ENCODE data around the gene QSOX1. TPM values are rescaled to one million over a fixed set of nuclear protein-coding genes. Genes with fewer than 3 reads are reported as not detected.

QSOX1 gene
- total RNA-seq, 4 donors from 2014 or later, result 109 to 124 (median 119) TPM

DNA sequence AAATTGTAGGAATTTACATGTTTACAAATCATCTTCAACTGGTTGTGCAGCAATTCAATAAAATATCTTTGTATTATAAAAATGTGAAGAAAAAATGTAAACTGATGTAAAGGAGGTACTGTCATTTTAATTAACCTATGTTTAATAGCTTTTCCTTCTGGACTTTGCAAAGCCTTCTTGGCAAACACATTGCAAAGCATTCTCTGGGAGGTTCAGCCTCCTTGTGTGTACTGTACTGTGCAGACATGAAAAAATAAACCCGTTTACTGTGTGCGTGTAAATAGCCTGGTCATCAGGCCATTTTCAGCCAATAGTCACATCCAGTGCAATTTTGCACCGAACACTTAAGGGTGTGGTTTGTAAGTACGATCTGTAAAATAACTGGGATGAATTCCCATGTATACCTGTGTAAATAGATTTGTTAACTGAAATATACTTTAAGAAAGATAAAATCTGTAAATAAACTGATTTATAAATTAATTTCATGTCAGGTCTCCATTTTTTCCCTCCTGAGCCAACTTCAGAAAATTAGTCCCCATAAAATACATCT, 40.2 kb upstream of the QSOX1 start:
- peaks cover 0 to 12% (median 2%) of the 10 kb centered on the region in 4 donors for H3K36me3 ChIP-seq
- TF ChIP-seq EP300 (IDR thresholded peaks at IDR 0.05; ENCODE audit: low read depth), result no peak
- H3K27ac ChIP-seq, result peak overlapping the region in 3 of 4 donors; percentile 36 to 62 (median 55)
- 64 to 65% methylated on average over 4 of the region's 4 CpGs for WGBS, 2 donors (ENCODE audit: low coverage in 1 of 2)
- H3K9me3 ChIP-seq, result no peaks in the 10 kb centered on the region
- H3K4me1 ChIP-seq, result peaks cover 0 to 22% (median 10%) of the 10 kb centered on the region in 4 donors
- H3K4me3 ChIP-seq, result no peak overlapping the region
- no peaks in the 10 kb centered on the region for H3K27me3 ChIP-seq
- no peak for DNase-seq
- intact Hi-C loops (cut with DNase I; ENCODE audit: low total_unique reads) (loop anchor here (2.0 kb wide), 1 partner anchor 58 kb away; no protein-coding TSS in a partner anchor), in situ Hi-C loops (cut with MboI; ENCODE audit: low pct_ligation_motif_present in 1 of 4, low pct_unique_long_range_greater_than_20kb in 1 of 4, low sequenced_read_pairs in 3 of 4) (no loop called here)

DNA sequence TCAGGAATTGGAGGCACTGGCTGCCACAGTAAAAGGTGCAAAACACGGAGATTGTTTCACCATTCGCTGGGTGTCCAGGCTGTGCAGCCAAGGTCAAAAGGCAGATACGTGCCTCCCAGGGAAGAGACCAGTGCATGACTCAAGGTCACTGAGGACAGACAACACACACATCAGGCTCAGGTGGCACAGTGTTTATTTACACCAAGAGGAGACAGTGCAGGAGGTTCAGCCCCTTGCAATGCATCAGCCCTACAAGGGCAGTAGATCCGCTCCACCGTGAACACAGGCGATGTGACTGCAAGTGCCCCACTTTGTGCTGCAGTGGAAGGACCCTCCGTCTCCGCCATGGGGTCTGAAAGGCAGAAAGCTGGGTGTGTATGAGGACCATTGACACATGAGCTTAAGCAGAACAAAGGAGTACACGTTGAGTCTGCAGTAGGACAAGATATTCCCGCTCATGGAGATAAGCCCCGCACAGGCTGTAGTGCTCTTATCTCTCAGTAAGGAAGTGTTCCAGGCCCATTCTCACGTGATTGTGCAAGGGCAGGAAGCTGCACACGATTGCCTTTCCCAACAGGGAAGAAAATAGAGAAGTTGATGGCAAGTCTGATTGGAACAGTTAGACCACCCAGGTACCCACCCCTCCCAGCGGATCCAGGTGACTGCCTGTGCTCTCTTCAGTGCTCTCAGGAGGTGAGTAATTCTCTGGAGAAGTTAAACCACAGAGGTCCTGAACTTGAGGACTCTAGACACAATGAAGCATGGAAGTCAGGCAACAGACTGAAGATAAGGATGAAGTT, 37.5 kb upstream of the QSOX1 start:
- TF ChIP-seq EP300 (IDR thresholded peaks at IDR 0.05; ENCODE audit: low read depth), result no peak
- no peak for TF ChIP-seq POLR2A (IDR thresholded peaks at IDR 0.05)
- TF ChIP-seq, protein P1, sequence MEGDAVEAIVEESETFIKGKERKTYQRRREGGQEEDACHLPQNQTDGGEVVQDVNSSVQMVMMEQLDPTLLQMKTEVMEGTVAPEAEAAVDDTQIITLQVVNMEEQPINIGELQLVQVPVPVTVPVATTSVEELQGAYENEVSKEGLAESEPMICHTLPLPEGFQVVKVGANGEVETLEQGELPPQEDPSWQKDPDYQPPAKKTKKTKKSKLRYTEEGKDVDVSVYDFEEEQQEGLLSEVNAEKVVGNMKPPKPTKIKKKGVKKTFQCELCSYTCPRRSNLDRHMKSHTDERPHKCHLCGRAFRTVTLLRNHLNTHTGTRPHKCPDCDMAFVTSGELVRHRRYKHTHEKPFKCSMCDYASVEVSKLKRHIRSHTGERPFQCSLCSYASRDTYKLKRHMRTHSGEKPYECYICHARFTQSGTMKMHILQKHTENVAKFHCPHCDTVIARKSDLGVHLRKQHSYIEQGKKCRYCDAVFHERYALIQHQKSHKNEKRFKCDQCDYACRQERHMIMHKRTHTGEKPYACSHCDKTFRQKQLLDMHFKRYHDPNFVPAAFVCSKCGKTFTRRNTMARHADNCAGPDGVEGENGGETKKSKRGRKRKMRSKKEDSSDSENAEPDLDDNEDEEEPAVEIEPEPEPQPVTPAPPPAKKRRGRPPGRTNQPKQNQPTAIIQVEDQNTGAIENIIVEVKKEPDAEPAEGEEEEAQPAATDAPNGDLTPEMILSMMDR (IDR thresholded peaks at IDR 0.05), result no peak
- TF ChIP-seq POLR2AphosphoS5 (IDR thresholded peaks at IDR 0.05), result no peak
- Histone ChIP-seq H3K27ac (no peak overlapping the region), H3K4me3 (no peak overlapping the region), H3K36me3 (peaks cover 0 to 2% (median 0%) of the 10 kb centered on the region in 4 donors), H3K27me3 (no peaks in the 10 kb centered on the region), H3K9me3 (no peaks in the 10 kb centered on the region), H3K4me1 (peaks cover 0 to 22% (median 10%) of the 10 kb centered on the region in 4 donors)
- in situ Hi-C loops (cut with MboI; ENCODE audit: low pct_ligation_motif_present in 1 of 4, low pct_unique_long_range_greater_than_20kb in 1 of 4, low sequenced_read_pairs in 3 of 4), result no loop called here
- intact Hi-C loops (cut with DNase I; ENCODE audit: low total_unique reads), result no loop called here
- 80% methylated on average over 14 of the region's 14 CpGs; no CpG with 5 or more reads in 1 of the 2 donors for WGBS, 2 donors (ENCODE audit: low coverage in 1 of 2)
- DNase-seq, result no peak

DNA sequence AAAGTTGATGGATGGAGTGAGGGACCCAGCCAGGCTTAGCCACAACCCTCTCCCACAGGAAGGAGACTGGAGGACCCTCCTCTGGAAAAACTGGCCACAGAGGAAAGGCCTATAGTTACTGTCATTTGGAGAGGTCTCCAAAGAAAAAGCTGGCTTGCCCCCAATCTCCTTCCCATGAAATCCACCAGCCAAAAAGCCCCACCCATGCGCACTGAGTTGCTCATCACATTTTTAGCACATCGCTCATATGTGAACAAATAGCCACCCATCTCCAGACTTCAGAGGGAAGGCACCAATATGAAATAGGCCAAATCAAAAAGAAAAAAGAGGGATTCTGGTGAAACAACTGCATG, 36.9 kb upstream of the QSOX1 start:
- in situ Hi-C loops (cut with MboI; ENCODE audit: low pct_ligation_motif_present in 1 of 4, low pct_unique_long_range_greater_than_20kb in 1 of 4, low sequenced_read_pairs in 3 of 4) (no loop called here), intact Hi-C loops (cut with DNase I; ENCODE audit: low total_unique reads) (no loop called here)
- DNase-seq, result no peak
- H3K4me3 ChIP-seq, result no peak overlapping the region
- TF ChIP-seq POLR2AphosphoS5 (IDR thresholded peaks at IDR 0.05) (no peak), EP300 (IDR thresholded peaks at IDR 0.05; ENCODE audit: low read depth) (no peak), POLR2A (IDR thresholded peaks at IDR 0.05) (no peak)
- TF ChIP-seq, protein P1 (IDR thresholded peaks at IDR 0.05), result no peak
- 87% methylated on average over 2 of the region's 2 CpGs; no CpG with 5 or more reads in 1 of the 2 donors for WGBS, 2 donors (ENCODE audit: low coverage in 1 of 2)
- no peaks in the 10 kb centered on the region for H3K27me3 ChIP-seq
- H3K36me3 ChIP-seq, result no peaks in the 10 kb centered on the region
- H3K27ac ChIP-seq, result no peak overlapping the region
- H3K9me3 ChIP-seq, result no peaks in the 10 kb centered on the region
- H3K4me1 ChIP-seq, result peaks cover 0 to 20% (median 7%) of the 10 kb centered on the region in 4 donors

DNA sequence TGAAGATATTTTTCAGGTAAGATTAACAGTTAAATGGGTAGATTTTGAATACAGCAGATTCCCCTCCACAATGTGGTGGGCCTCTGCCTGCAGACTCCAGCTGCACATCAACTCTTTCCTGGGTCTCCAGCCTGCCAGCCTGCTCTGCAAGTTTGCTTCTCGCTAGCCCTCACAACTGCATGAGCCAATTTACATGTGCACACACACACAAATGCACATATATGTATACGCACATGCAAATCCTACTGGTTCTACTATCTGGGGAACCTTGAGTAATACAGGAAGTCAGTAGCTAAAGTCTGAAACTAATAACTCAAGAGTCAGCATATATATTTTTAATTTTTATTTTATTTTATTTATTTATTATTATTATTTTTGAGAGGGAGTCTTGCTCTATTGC, 34.8 kb upstream of the QSOX1 start:
- no peak for TF ChIP-seq POLR2AphosphoS5 (IDR thresholded peaks at IDR 0.05)
- TF ChIP-seq EP300 (IDR thresholded peaks at IDR 0.05; ENCODE audit: low read depth), result no peak
- TF ChIP-seq, protein P1 (IDR thresholded peaks at IDR 0.05), result no peak
- TF ChIP-seq POLR2A (IDR thresholded peaks at IDR 0.05), result no peak
- in situ Hi-C loops (cut with MboI; ENCODE audit: low pct_ligation_motif_present in 1 of 4, low pct_unique_long_range_greater_than_20kb in 1 of 4, low sequenced_read_pairs in 3 of 4) (no loop called here), intact Hi-C loops (cut with DNase I; ENCODE audit: low total_unique reads) (no loop called here)
- DNase-seq, result no peak
- H3K36me3 ChIP-seq, result no peaks in the 10 kb centered on the region
- no peaks in the 10 kb centered on the region for H3K9me3 ChIP-seq
- no peak overlapping the region for H3K27ac ChIP-seq
- 86 to 100% methylated on average over 1 to 2 of the region's 2 CpGs for WGBS, 2 donors (ENCODE audit: low coverage in 1 of 2)
- H3K4me1 ChIP-seq, result peaks cover 0 to 4% (median 0%) of the 10 kb centered on the region in 4 donors
- no peaks in the 10 kb centered on the region for H3K27me3 ChIP-seq
- no peak overlapping the region for H3K4me3 ChIP-seq

Measured in transverse colon (tissue), 4 donors.